Measurements from ENCODE around the gene DDRGK1. TPM values are rescaled to one million over a fixed set of nuclear protein-coding genes. Genes with fewer than 3 reads are reported as not detected.

DDRGK1 gene
- total and polyA plus RNA-seq, 2 of the 8 experiments (the other 6 are each of a cell fraction or from before 2014, with no cell fraction given) = 29.4 to 42.0 TPM

- CTCF ChIA-PET (ENCODE audit: partially characterized antibody) = interaction anchor here (1.0 to 2.5 kb wide), 4 partner anchors 8 to 48 kb away, joined by 3 to 12 read pairs (median 4); partner anchors contain the start of gene SLC4A11
- H2BK120ac ChIP-seq (replicated peaks; ENCODE audit: low read depth, low read length) = no peak overlapping the region
- H3K27ac ChIP-seq (ENCODE audit: low read depth, low read length) = no peak overlapping the region
- no peak overlapping the region for H4K91ac ChIP-seq (replicated peaks; ENCODE audit: insufficient read length, low read length)
- no peak overlapping the region for H4K5ac ChIP-seq (ENCODE audit: insufficient read length, low read depth, low read length)
- H3K27me3 ChIP-seq (replicated peaks in 1 of 4; ENCODE audit: control insufficient read depth in 3 of 4, extremely low read depth in 1 of 4, insufficient read depth in 3 of 4, low read length in 3 of 4) = no peaks in the 10 kb centered on the region
- no peak for FAIRE-seq
- H3K79me2 ChIP-seq (ENCODE audit: control insufficient read depth in 1 of 2, insufficient read depth in 2 of 2, low read length in 2 of 2) = no peaks in the 10 kb centered on the region
- no peak overlapping the region for H2BK5ac ChIP-seq (ENCODE audit: low read depth, low read length)
- H3K23me2 ChIP-seq (ENCODE audit: low read depth, low read length) = no peaks in the 10 kb centered on the region
- TF ChIP-seq TBP (IDR thresholded peaks at IDR 0.05; ENCODE audit: low read depth, low read length) (no peak), GTF2F1 (IDR thresholded peaks at IDR 0.05; ENCODE audit: borderline replicate concordance, low read depth, low read length) (no peak), KDM4A (IDR thresholded peaks at IDR 0.05; ENCODE audit: low read depth, low read length, severe bottlenecking) (no peak), CREB1 (IDR thresholded peaks at IDR 0.05) (no peak), BCL11A (IDR thresholded peaks at IDR 0.05; ENCODE audit: low read depth in 2 of 2, low read length in 2 of 2) (no peak), POLR2AphosphoS5 (IDR thresholded peaks at IDR 0.05; ENCODE audit: low read depth, low read length) (no peak), GABPA (IDR thresholded peaks at IDR 0.05; ENCODE audit: borderline replicate concordance, insufficient read depth, low read length) (no peak), NRF1 (IDR thresholded peaks at IDR 0.05; ENCODE audit: low read depth, low read length) (no peak), USF2 (IDR thresholded peaks at IDR 0.05; ENCODE audit: low read length) (no peak), BRCA1 (IDR thresholded peaks at IDR 0.05; ENCODE audit: low read depth, low read length) (no peak), TAF7 (optimal IDR thresholded peaks at IDR 0.05; ENCODE audit: borderline replicate concordance, low read depth, low read length) (no peak), SP2 (IDR thresholded peaks at IDR 0.05; ENCODE audit: low read length) (no peak), CBX8 (IDR thresholded peaks at IDR 0.05; ENCODE audit: borderline replicate concordance, low read depth, low read length) (no peak), POLR2A (IDR thresholded peaks at IDR 0.05; ENCODE audit: control extremely low read depth in 1 of 2, low read depth in 2 of 2, low read length in 2 of 2) (no peak)
- no peak overlapping the region for H4K8ac ChIP-seq (ENCODE audit: extremely low read depth, insufficient read depth, low read length)
- no peaks in the 10 kb centered on the region; a peak in 1 of 7 replicates for H3K4me1 ChIP-seq (replicated peaks in 1 of 4; ENCODE audit: control insufficient read depth in 3 of 4, insufficient read depth in 4 of 4, low read length in 3 of 4)
- H3K9ac ChIP-seq (replicated peaks in 1 of 4; ENCODE audit: extremely low read depth in 1 of 4, low read depth in 3 of 4, low read length in 3 of 4) = no peak overlapping the region
- H2AK5ac ChIP-seq (ENCODE audit: low read depth, low read length) = no peak overlapping the region
- peaks cover 0 to 5% (median 2%) of the 10 kb centered on the region in 4 experiments; a peak in 4 of 8 replicates for H3K36me3 ChIP-seq (ENCODE audit: control insufficient read depth in 2 of 4, insufficient read depth in 4 of 4, low read length in 3 of 4)
- H2BK20ac ChIP-seq (ENCODE audit: low read length) = no peak overlapping the region
- no peaks in the 10 kb centered on the region; the same call in 1 of the 2 replicates for H3K79me1 ChIP-seq (ENCODE audit: low read depth, low read length)
- H4K20me1 ChIP-seq (replicated peaks in 1 of 2; ENCODE audit: control insufficient read depth in 1 of 2, insufficient read depth in 2 of 2, low read length in 2 of 2) = peaks cover 0 to 2% of the 10 kb centered on the region in 2 experiments
- H3K4me2 ChIP-seq (ENCODE audit: insufficient read depth in 1 of 2, low read depth in 2 of 2, low read length in 2 of 2) = no peak overlapping the region
- no peak overlapping the region for H3K14ac ChIP-seq (ENCODE audit: insufficient read length)
- POLR2A ChIA-PET (ENCODE audit: partially characterized antibody) = interaction anchor here (0.8 to 8.1 kb wide), 4 partner anchors 8 to 19 kb away, joined by 3 to 61 read pairs (median 6); partner anchors contain the start of genes ITPA and SLC4A11
- no peak overlapping the region for H2BK15ac ChIP-seq (ENCODE audit: low read length)
- no peak overlapping the region for H3K56ac ChIP-seq (replicated peaks; ENCODE audit: insufficient read length, low read depth, low read length)
- WGBS, 2 experiments (ENCODE audit: extremely low coverage in 1 of 2, insufficient coverage in 1 of 2, insufficient read length in 1 of 2, insufficient replicate concordance in 2 of 2, low coverage in 1 of 2, low lambda C conversion rate in 2 of 2, missing lambda C conversion rate in 1 of 2) = 94% methylated on average over 9 of the region's 11 CpGs; no CpG with 5 or more reads in 1 of the 2 experiments
- no peak overlapping the region for H3K4ac ChIP-seq (replicated peaks; ENCODE audit: insufficient read length, low read depth, low read length)
- no peak overlapping the region for H2BK12ac ChIP-seq (ENCODE audit: low read depth, low read length)
- H3K4me3 ChIP-seq (ENCODE audit: extremely low read depth in 1 of 4, insufficient read depth in 2 of 4, low read depth in 3 of 4, low read length in 4 of 4) = no peak overlapping the region
- H3K9me3 ChIP-seq (ENCODE audit: insufficient read depth in 2 of 2, low read depth in 1 of 2, low read length in 1 of 2) = no peaks in the 10 kb centered on the region
- no peak overlapping the region for H3K18ac ChIP-seq (ENCODE audit: extremely low read depth, low read length)
- H2AFZ ChIP-seq (ENCODE audit: low read length) = no peak overlapping the region
- no peak overlapping the region for H3K23ac ChIP-seq (ENCODE audit: insufficient read length)
- no peak for DNase-seq (ENCODE audit: low read depth in 1 of 2, low spot score in 2 of 2)
Measured at GRCh38 chr20:3228750-3229032, 24.2 kb upstream of the DDRGK1 start.
